GM23338 (cell line): ENCODE measurements around the gene FOLH1. TPM values are rescaled to one million over a fixed set of nuclear protein-coding genes. Genes with fewer than 3 reads are reported as not detected.
"Not testable (repeated sequence)": the region's sequence is repeated elsewhere in the genome, so short reads cannot be mapped to it uniquely, and the experiment has no call there.

ENCODE experiments used
- ATAC-seq: fragments of 200-7000 bp; cut with Tn5 transposase; 3 replicates; pipeline ENCODE4 v1.9.1; 2020
- DNase-seq: peaks from one replicate; pipeline ENCODE4 v3.0.0-alpha.2; 2015; ENCODE audit warnings: low spot score
- H2AFZ ChIP-seq: fragments of 200-600 bp; sonication (generic); 2 replicates; pipeline ENCODE4 v1.8.0; 2016; ENCODE audit warnings: antibody characterized with exemption, mild to moderate bottlenecking, moderate library complexity
- H3F3A ChIP-seq: fragments of 200-600 bp; sonication (generic); replicated peaks from 2 replicates; pipeline ENCODE4 v1.8.0; 2017; ENCODE audit warnings: antibody characterized with exemption, mixed run types, low read depth
- H3K27ac ChIP-seq: fragments of 200-600 bp; sonication (generic); 2 replicates; pipeline ENCODE4 v1.6.1; 2016; ENCODE audit warnings: low read depth
- H3K27me3 ChIP-seq: fragments of 200-600 bp; sonication (generic); 2 replicates; pipeline ENCODE4 v1.8.0; 2016; ENCODE audit warnings: mild to moderate bottlenecking, mixed run types, moderate library complexity; ENCODE audit not compliant: insufficient read depth
- H3K36me3 ChIP-seq: fragments of 200-600 bp; sonication (generic); 2 replicates; pipeline ENCODE4 v1.8.0; 2016; ENCODE audit warnings: mild to moderate bottlenecking; ENCODE audit not compliant: insufficient read depth
- H3K4me1 ChIP-seq: fragments of 200-600 bp; sonication (generic); 2 replicates; pipeline ENCODE4 v1.8.0; 2016; ENCODE audit warnings: mild to moderate bottlenecking, moderate library complexity; ENCODE audit not compliant: insufficient read depth
- H3K4me2 ChIP-seq: fragments of 200-600 bp; sonication (generic); 2 replicates; pipeline ENCODE4 v1.7.1; 2017; ENCODE audit warnings: mixed run types
- H3K4me3 ChIP-seq: fragments of 200-600 bp; sonication (generic); 2 replicates; pipeline ENCODE4 v1.6.1; 2016; ENCODE audit warnings: mixed run types
- H3K79me2 ChIP-seq: fragments of 200-600 bp; sonication (generic); replicated peaks from 2 replicates; pipeline ENCODE4 v1.8.0; 2017; ENCODE audit warnings: mild to moderate bottlenecking; ENCODE audit not compliant: insufficient read depth
- H3K9me2 ChIP-seq: fragments of 200-600 bp; sonication (generic); 2 replicates; pipeline ENCODE4 v1.8.0; 2017; ENCODE audit not compliant: insufficient read depth
- H4K20me1 ChIP-seq: fragments of 200-600 bp; sonication (generic); replicated peaks from 2 replicates; pipeline ENCODE4 v1.8.0; 2017; ENCODE audit warnings: mild to moderate bottlenecking; ENCODE audit not compliant: insufficient read depth
- H3K27ac Mint-ChIP-seq: 2 replicates; pipeline ENCODE4 v1.8.0; 2020; ENCODE audit warnings: inconsistent platforms, mild to moderate bottlenecking, moderate library complexity, mixed read lengths
- H3K27me3 Mint-ChIP-seq: 3 replicates; pipeline ENCODE4 v1.8.0; 2022; ENCODE audit warnings: low read depth, mild to moderate bottlenecking, moderate library complexity, mixed read lengths, inconsistent platforms; ENCODE audit not compliant: insufficient read depth, poor library complexity
- H3K36me3 Mint-ChIP-seq: 3 replicates; pipeline ENCODE4 v1.8.0; 2021; ENCODE audit warnings: low read depth, mild to moderate bottlenecking, inconsistent platforms, moderate library complexity, mixed read lengths
- H3K4me1 Mint-ChIP-seq: 3 replicates; pipeline ENCODE4 v1.8.0; 2020; ENCODE audit warnings: mild to moderate bottlenecking, inconsistent platforms, mixed read lengths
- H3K4me3 Mint-ChIP-seq: 3 replicates; pipeline ENCODE4 v1.8.0; 2021; ENCODE audit warnings: moderate library complexity, mild to moderate bottlenecking, inconsistent platforms, mixed read lengths
- H3K9me3 Mint-ChIP-seq: 3 replicates; pipeline ENCODE4 v1.8.0; 2020; ENCODE audit warnings: moderate library complexity, mild to moderate bottlenecking, inconsistent platforms, mixed read lengths
- EZH2phosphoT487 ChIP-seq: fragments of 200-600 bp; sonication (generic); IDR thresholded peaks from one replicate; pipeline ENCODE4 v1.8.1; 2018; ENCODE audit warnings: antibody characterized with exemption; ENCODE audit not compliant: unreplicated experiment
- polyA plus RNA-seq: library from polyadenylated mRNA; unstranded; fragments of >200 nt; fragmentation: Nextera tagmentation; extraction: Ambion mirVana; gene quantifications from 2 replicates; pipeline ENCODE4 v1.2.1, GENCODE V29; 2016
- total RNA-seq: library from RNA; depleted of rRNA; stranded (reverse); fragments of >200 nt; shearing (Covaris generic); gene quantifications from 2 replicates; pipeline ENCODE4 v1.2.3, GENCODE V29; 2014
- TF ChIP-seq, protein P1 (sequence below), 2 experiments: fragments of 200-600 bp in 1 of 2; sonication (generic) in 1 of 2; conservative IDR thresholded peaks; 2 replicates each; pipeline versions ENCODE4 v1.5.1 to v1.6.1; 2016 to 2017; ENCODE audit warnings: antibody characterized with exemption in 2 of 2, low read depth in 2 of 2, mild to moderate bottlenecking in 2 of 2, moderate library complexity in 1 of 2

The FOLH1 gene
- total and polyA plus RNA-seq, 2 experiments from 2014 or later = 0.32 to 1.5 TPM

DNA sequence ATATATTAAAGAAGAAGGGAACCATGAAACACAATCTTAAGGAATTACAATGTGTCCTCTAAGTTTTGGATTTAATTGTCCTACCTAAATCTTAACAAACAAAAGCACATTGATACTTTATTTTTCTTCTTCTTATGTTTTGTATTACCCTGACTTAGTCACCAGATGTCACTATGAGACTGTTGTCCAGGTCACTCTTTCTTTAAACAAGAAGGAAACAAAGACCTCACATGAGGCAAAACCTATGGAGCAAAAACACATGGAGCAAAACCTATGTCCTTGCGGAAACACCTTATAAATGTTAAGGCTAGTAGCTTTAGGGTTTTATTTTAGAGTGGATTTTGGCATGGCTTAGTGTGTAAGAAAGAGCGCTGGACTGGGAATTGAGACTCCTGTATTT lies 20.7 kb upstream of the FOLH1 start:
- not testable (repeated sequence) for H3K4me1 Mint-ChIP-seq
- DNase-seq = peak; percentile 48

GRCh38 chr11:49225255-49225785 lies 16.9 kb upstream of the FOLH1 start:
- H3K4me2 ChIP-seq, H3K27ac ChIP-seq, H3K36me3 Mint-ChIP-seq, H3K4me3 ChIP-seq, H3K4me1 ChIP-seq, DNase-seq, H4K20me1 ChIP-seq, ATAC-seq, H3K9me3 Mint-ChIP-seq, H3K9me2 ChIP-seq, H3K27me3 Mint-ChIP-seq, H3K4me3 Mint-ChIP-seq, H3K27ac Mint-ChIP-seq, H3K79me2 ChIP-seq, H3K27me3 ChIP-seq, H3F3A ChIP-seq, H3K4me1 Mint-ChIP-seq, H3K36me3 ChIP-seq: not testable (repeated sequence)
- H2AFZ ChIP-seq = peak overlapping the region; percentile 43

More for the DNA sequence above, 20.7 kb upstream of the FOLH1 start:
- H3K27ac Mint-ChIP-seq = peak overlapping the region; percentile 71; the same call in 1 of the 2 replicates
- not testable (repeated sequence) for H3F3A ChIP-seq, H3K4me3 Mint-ChIP-seq, H3K4me2 ChIP-seq, H3K27me3 Mint-ChIP-seq, H2AFZ ChIP-seq, H3K79me2 ChIP-seq, H3K27ac ChIP-seq, H4K20me1 ChIP-seq, H3K4me3 ChIP-seq, H3K36me3 Mint-ChIP-seq, H3K9me2 ChIP-seq, H3K36me3 ChIP-seq, H3K27me3 ChIP-seq, H3K4me1 ChIP-seq, H3K9me3 Mint-ChIP-seq
- TF ChIP-seq, protein P1, sequence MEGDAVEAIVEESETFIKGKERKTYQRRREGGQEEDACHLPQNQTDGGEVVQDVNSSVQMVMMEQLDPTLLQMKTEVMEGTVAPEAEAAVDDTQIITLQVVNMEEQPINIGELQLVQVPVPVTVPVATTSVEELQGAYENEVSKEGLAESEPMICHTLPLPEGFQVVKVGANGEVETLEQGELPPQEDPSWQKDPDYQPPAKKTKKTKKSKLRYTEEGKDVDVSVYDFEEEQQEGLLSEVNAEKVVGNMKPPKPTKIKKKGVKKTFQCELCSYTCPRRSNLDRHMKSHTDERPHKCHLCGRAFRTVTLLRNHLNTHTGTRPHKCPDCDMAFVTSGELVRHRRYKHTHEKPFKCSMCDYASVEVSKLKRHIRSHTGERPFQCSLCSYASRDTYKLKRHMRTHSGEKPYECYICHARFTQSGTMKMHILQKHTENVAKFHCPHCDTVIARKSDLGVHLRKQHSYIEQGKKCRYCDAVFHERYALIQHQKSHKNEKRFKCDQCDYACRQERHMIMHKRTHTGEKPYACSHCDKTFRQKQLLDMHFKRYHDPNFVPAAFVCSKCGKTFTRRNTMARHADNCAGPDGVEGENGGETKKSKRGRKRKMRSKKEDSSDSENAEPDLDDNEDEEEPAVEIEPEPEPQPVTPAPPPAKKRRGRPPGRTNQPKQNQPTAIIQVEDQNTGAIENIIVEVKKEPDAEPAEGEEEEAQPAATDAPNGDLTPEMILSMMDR (conservative IDR thresholded peaks at IDR 0.05; ENCODE audit: low read depth in 2 of 2) = peak; percentile 44 to 72
- ATAC-seq = peak; percentile 70

DNA sequence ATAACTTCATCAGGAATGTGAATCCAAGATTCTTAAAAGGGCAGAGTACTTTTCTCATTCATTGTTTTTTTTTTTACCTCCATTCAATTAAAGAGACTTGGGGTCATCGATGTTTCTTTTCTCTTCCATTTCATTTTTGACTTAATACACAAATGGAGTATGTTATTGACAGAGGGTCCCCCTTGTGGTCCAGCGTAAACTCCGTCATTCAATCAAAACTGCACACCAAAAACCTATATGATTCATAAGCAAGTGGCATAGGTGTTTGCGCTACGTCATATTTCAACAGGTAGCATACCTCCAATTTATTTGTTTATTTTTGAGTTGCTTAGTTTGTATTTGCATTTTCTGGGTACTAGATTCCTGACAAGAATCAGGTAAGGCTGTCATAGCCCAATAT lies 12.7 kb upstream of the FOLH1 start:
- Histone ChIP-seq H3K36me3 (no peaks in the 10 kb centered on the region), H3K4me1 (0 out of 2 replicates have a peak, but pooled peaks cover 3% of the 10 kb centered on the region), H3K27ac (no peak overlapping the region), H3K4me2 (no peak overlapping the region), H3K9me2 (no peaks in the 10 kb centered on the region), H2AFZ (no peak overlapping the region), H3K79me2 (no peaks in the 10 kb centered on the region), H4K20me1 (no peaks in the 10 kb centered on the region), H3F3A (no peaks in the 10 kb centered on the region), H3K27me3 (no peaks in the 10 kb centered on the region), H3K4me3 (no peak overlapping the region)
- Mint-ChIP-seq H3K27me3 (peaks cover 2% of the 10 kb centered on the region), H3K4me3 (no peak overlapping the region), H3K36me3 (no peaks in the 10 kb centered on the region), H3K27ac (no peak overlapping the region), H3K4me1 (no peaks in the 10 kb centered on the region), H3K9me3 (peaks cover 13% of the 10 kb centered on the region)
- TF ChIP-seq EZH2phosphoT487 = no peak
- TF ChIP-seq, protein P1 (conservative IDR thresholded peaks at IDR 0.05; ENCODE audit: low read depth in 2 of 2) = peak; percentile 8 to 29; a peak in 1 of 4 replicates
- no peak for DNase-seq
- no peak for ATAC-seq
